IMR-90 (cell line): ENCODE measurements around the gene FGF12. TPM values are rescaled to one million over a fixed set of nuclear protein-coding genes. Genes with fewer than 3 reads are reported as not detected.

Source experiments
- ATAC-seq: fragments of 200-7000 bp; cut with Tn5 transposase; 2 replicates; pipeline ENCODE4 v1.9.1; 2020; ENCODE audit warnings: low read depth, mild to moderate bottlenecking, moderate library complexity
- BruUV-seq: library from RNA; stranded (reverse); fragments of 400-500 nt; replicated peaks from 2 replicates; lab custom pipeline; 2021; lab: Mats Ljungman, UMichigan
- CTCF ChIA-PET: fragments of 300-600 bp; formaldehyde crosslinking; extraction: SDS; loops from one replicate; lab custom pipeline; 2021; ENCODE audit warnings: antibody characterized with exemption; lab: Yijun Ruan, JAX
- POLR2A ChIA-PET: fragments of 300-600 bp; sonication (Branson Sonifier 250); formaldehyde crosslinking; loops from one replicate; lab custom pipeline; 2022; ENCODE audit warnings: antibody characterized with exemption; ENCODE audit not compliant: unreplicated experiment; lab: Charles Lee
- DNase-seq: peaks from one replicate; pipeline ENCODE4 v3.0.0; 2013
- H2AFZ ChIP-seq: replicated peaks from 2 replicates; pipeline ENCODE3; 2013; ENCODE audit warnings: low read length, mild to moderate bottlenecking; ENCODE audit not compliant: poor library complexity
- H2AK5ac ChIP-seq: 2 replicates; pipeline ENCODE4 v1.6.1; 2013; ENCODE audit warnings: low read depth, low read length, inconsistent platforms
- H2AK9ac ChIP-seq: replicated peaks from 2 replicates; pipeline ENCODE3; 2013; ENCODE audit warnings: mild to moderate bottlenecking, low read depth, low read length, moderate library complexity; ENCODE audit not compliant: poor library complexity
- H2BK120ac ChIP-seq: 2 replicates; pipeline ENCODE4 v1.6.1; 2013; ENCODE audit warnings: low read depth, low read length, inconsistent platforms
- H2BK15ac ChIP-seq: 3 replicates; pipeline ENCODE4 v1.6.1; 2013; ENCODE audit warnings: low read depth, low read length, inconsistent platforms
- H2BK20ac ChIP-seq: 2 replicates; pipeline ENCODE4 v1.6.1; 2013; ENCODE audit warnings: low read depth, mild to moderate bottlenecking, inconsistent platforms, low read length, moderate library complexity
- H2BK5ac ChIP-seq: 2 replicates; pipeline ENCODE4 v1.6.1; 2013; ENCODE audit warnings: mild to moderate bottlenecking, low read depth, low read length, inconsistent platforms; ENCODE audit not compliant: poor library complexity, severe bottlenecking
- H3K14ac ChIP-seq: replicated peaks from 2 replicates; pipeline ENCODE4 v1.6.1; 2013; ENCODE audit warnings: low read depth, low read length, inconsistent platforms
- H3K18ac ChIP-seq: 2 replicates; pipeline ENCODE4 v1.6.1; 2013; ENCODE audit warnings: low read depth, low read length, control low read depth
- H3K23ac ChIP-seq: 2 replicates; pipeline ENCODE4 v1.6.1; 2013; ENCODE audit warnings: low read depth, low read length, inconsistent platforms
- H3K27ac ChIP-seq: 2 replicates; pipeline ENCODE4 v1.5.1; 2013; ENCODE audit warnings: mild to moderate bottlenecking, control low read depth, low read length; ENCODE audit not compliant: insufficient read depth
- H3K27me3 ChIP-seq: 2 replicates; pipeline ENCODE4 v1.6.1; 2013; ENCODE audit warnings: low read length; ENCODE audit not compliant: control insufficient read depth, insufficient read depth
- H3K36me3 ChIP-seq: 2 replicates; pipeline ENCODE4 v1.6.1; 2013; ENCODE audit warnings: low read length, mixed read lengths; ENCODE audit not compliant: control insufficient read depth, insufficient read depth
- H3K4ac ChIP-seq: 2 replicates; pipeline ENCODE4 v1.6.1; 2013; ENCODE audit warnings: low read depth, low read length, inconsistent platforms
- H3K4me1 ChIP-seq: 2 replicates; pipeline ENCODE4 v1.6.1; 2013; ENCODE audit warnings: low read length, mixed read lengths; ENCODE audit not compliant: control insufficient read depth, insufficient read depth
- H3K4me2 ChIP-seq: 2 replicates; pipeline ENCODE4 v1.6.1; 2013; ENCODE audit warnings: low read depth, mild to moderate bottlenecking, control low read depth, low read length, moderate library complexity
- H3K4me3 ChIP-seq: 2 replicates; pipeline ENCODE4 v1.5.1; 2013; ENCODE audit warnings: low read depth, mild to moderate bottlenecking, control low read depth, low read length, moderate library complexity; ENCODE audit not compliant: insufficient read depth
- H3K56ac ChIP-seq: 2 replicates; pipeline ENCODE4 v1.6.1; 2013; ENCODE audit warnings: low read length, inconsistent platforms; ENCODE audit not compliant: insufficient read depth; ENCODE audit errors: extremely low read depth
- H3K79me1 ChIP-seq, 2 experiments: 2 replicates each; pipeline ENCODE4 v1.6.1; 2013; ENCODE audit warnings: low read length in 2 of 2, inconsistent platforms in 1 of 2, low read depth in 1 of 2
- H3K9ac ChIP-seq: 2 replicates; pipeline ENCODE4 v1.6.1; 2013; ENCODE audit warnings: low read depth, low read length, control low read depth
- H3K9me1 ChIP-seq: 2 replicates; pipeline ENCODE4 v1.6.1; 2013; ENCODE audit warnings: low read length, inconsistent platforms; ENCODE audit not compliant: insufficient read depth
- H3K9me3 ChIP-seq: 2 replicates; pipeline ENCODE4 v1.6.1; 2013; ENCODE audit warnings: low read length; ENCODE audit not compliant: control insufficient read depth, insufficient read depth
- H4K20me1 ChIP-seq: 2 replicates; pipeline ENCODE4 v1.6.1; 2013; ENCODE audit warnings: low read length, inconsistent platforms; ENCODE audit not compliant: insufficient read depth
- H4K5ac ChIP-seq: 2 replicates; pipeline ENCODE4 v1.6.1; 2013; ENCODE audit warnings: mild to moderate bottlenecking, low read depth, low read length, control low read depth
- H4K8ac ChIP-seq, 2 experiments: 2 replicates each; pipeline ENCODE4 v1.6.1; 2013; ENCODE audit warnings: low read depth in 2 of 2, low read length in 2 of 2, control low read depth in 1 of 2, inconsistent platforms in 1 of 2
- H4K91ac ChIP-seq: 2 replicates; pipeline ENCODE4 v1.6.1; 2013; ENCODE audit warnings: low read depth, low read length, inconsistent platforms; ENCODE audit not compliant: insufficient read depth
- BHLHE40 ChIP-seq: fragments of 150-350 bp; IDR thresholded peaks from 2 replicates; pipeline ENCODE4 v1.6.1; 2016; ENCODE audit warnings: mild to moderate bottlenecking, low read depth, low read length
- CEBPB ChIP-seq: IDR thresholded peaks from 2 replicates; pipeline ENCODE4 v1.6.1; 2012; ENCODE audit warnings: low read depth, low read length, improper control_type of control experiment
- CHD1 ChIP-seq: IDR thresholded peaks from 2 replicates; pipeline ENCODE4 v1.6.1; 2012; ENCODE audit warnings: low read depth, low read length, improper control_type of control experiment
- MAFK ChIP-seq: IDR thresholded peaks from 2 replicates; pipeline ENCODE4 v1.6.1; 2012; ENCODE audit warnings: low read depth, low read length, improper control_type of control experiment
- MAZ ChIP-seq: IDR thresholded peaks from 2 replicates; pipeline ENCODE4 v1.6.1; 2012; ENCODE audit warnings: low read depth, mild to moderate bottlenecking, low read length, improper control_type of control experiment, moderate library complexity, borderline replicate concordance
- MXI1 ChIP-seq: IDR thresholded peaks from 2 replicates; pipeline ENCODE4 v1.6.1; 2012; ENCODE audit warnings: low read depth, mild to moderate bottlenecking, low read length, moderate library complexity, borderline replicate concordance
- NFE2L2 ChIP-seq: fragments of 150-350 bp; IDR thresholded peaks from 2 replicates; pipeline ENCODE4 v1.6.1; 2016; ENCODE audit warnings: low read depth, mild to moderate bottlenecking, low read length
- POLR2A ChIP-seq: IDR thresholded peaks from 2 replicates; pipeline ENCODE4 v1.6.1; 2012; ENCODE audit warnings: mild to moderate bottlenecking, low read depth, low read length
- RAD21 ChIP-seq: IDR thresholded peaks from 2 replicates; pipeline ENCODE4 v1.6.1; 2012; ENCODE audit warnings: low read length, improper control_type of control experiment
- RCOR1 ChIP-seq: IDR thresholded peaks from 2 replicates; pipeline ENCODE4 v1.6.1; 2012; ENCODE audit warnings: mild to moderate bottlenecking, low read length, improper control_type of control experiment; ENCODE audit not compliant: insufficient replicate concordance
- RFX5 ChIP-seq: IDR thresholded peaks from 2 replicates; pipeline ENCODE4 v1.8.0; 2012; ENCODE audit warnings: low read depth, mild to moderate bottlenecking, low read length, moderate library complexity
- SMC3 ChIP-seq: fragments of 150-350 bp; IDR thresholded peaks from 2 replicates; pipeline ENCODE4 v1.6.1; 2016; ENCODE audit warnings: low read depth, mild to moderate bottlenecking, antibody characterized with exemption, low read length, moderate library complexity
- USF2 ChIP-seq: fragments of 150-350 bp; IDR thresholded peaks from 2 replicates; pipeline ENCODE4 v1.6.1; 2017; ENCODE audit warnings: mild to moderate bottlenecking, antibody characterized with exemption, low read length, low read depth
- WGBS, 2 experiments: methylation state at CpG; one replicate each; pipeline versions ENCODE4 v1.1.5 to v1.1.7; 2013; ENCODE audit warnings: missing lambda C conversion rate in 2 of 2; ENCODE audit not compliant: insufficient read length in 1 of 2; ENCODE audit errors: extremely low coverage in 2 of 2; 5-methylcytosine and 5-hydroxymethylcytosine counted together
- dilution Hi-C: fragments of 300-500 bp; cut with HindIII; formaldehyde crosslinking; loops from one replicate; pipeline ENCODE4 v1.14.3; 2018; ENCODE audit warnings: low sequenced_read_pairs; ENCODE audit not compliant: unreplicated experiment
- in situ Hi-C: fragments of 300-500 bp; cut with MboI; formaldehyde crosslinking; loops from 3 replicates; pipeline ENCODE4 v1.14.3; 2019; ENCODE audit warnings: low sequenced_read_pairs, inconsistent platforms, mixed read lengths
- intact Hi-C: fragments of 100-400 bp; cut with micrococcal nuclease; formaldehyde crosslinking; loops from 2 replicates; pipeline ENCODE4 v1.10.0; 2022
- polyA plus RNA-seq, 3 experiments: library from polyadenylated mRNA; depleted of rRNA; stranded (reverse); fragments of >200 nt; gene quantifications; 2 replicates each; pipeline ENCODE4 v1.2.3, GENCODE V29; 2012; ENCODE audit warnings: low replicate concordance in 1 of 3
- total RNA-seq: library from RNA; depleted of rRNA; stranded (reverse); fragments of >200 nt; gene quantifications from 2 replicates; pipeline ENCODE4 v1.2.3, GENCODE V29; 2012
- TF ChIP-seq, protein P1 (sequence below): fragments of 150-350 bp; IDR thresholded peaks from 2 replicates; pipeline ENCODE4 v1.6.1; 2016; ENCODE audit warnings: low read depth, mild to moderate bottlenecking, low read length, moderate library complexity, borderline replicate concordance
- TF ChIP-seq, protein P2 (sequence below): conservative IDR thresholded peaks from 2 replicates; pipeline ENCODE4 v1.5.1; 2012; ENCODE audit warnings: mild to moderate bottlenecking, low read depth, low read length, improper control_type of control experiment

FGF12 gene
- total and polyA plus RNA-seq, 2 of the 4 experiments (the other 2 are of a cell fraction) = not detected

GRCh38 chr3:192382861-192383260, 344.5 kb downstream of the FGF12 start:
- H3K9ac ChIP-seq = no peak overlapping the region
- no peak overlapping the region for H4K8ac ChIP-seq
- no peak overlapping the region for H2AK9ac ChIP-seq
- no peaks in the 10 kb centered on the region for H3K79me1 ChIP-seq
- no peak overlapping the region for H2AK5ac ChIP-seq
- DNase-seq (no peak), ATAC-seq (no peak)
- no peak overlapping the region for H2AFZ ChIP-seq
- H4K91ac ChIP-seq = no peak overlapping the region
- H3K9me3 ChIP-seq = peaks cover 2% of the 10 kb centered on the region; the same call in 1 of the 2 replicates
- no peak overlapping the region for H3K4me2 ChIP-seq
- no peak overlapping the region for H2BK20ac ChIP-seq
- no peaks in the 10 kb centered on the region for H3K9me1 ChIP-seq
- no peak overlapping the region for H4K5ac ChIP-seq
- H4K20me1 ChIP-seq = no peaks in the 10 kb centered on the region
- no peak overlapping the region for H3K14ac ChIP-seq
- no TSS peak for BruUV-seq
- H3K27me3 ChIP-seq = no peaks in the 10 kb centered on the region
- H2BK120ac ChIP-seq = no peak overlapping the region
- no peak overlapping the region for H2BK15ac ChIP-seq
- H3K4ac ChIP-seq = no peak overlapping the region
- in situ Hi-C loops = no loop called here
- ChIA-PET CTCF (no interaction called here), POLR2A (no interaction called here)
- no peaks in the 10 kb centered on the region for H3K36me3 ChIP-seq
- H2BK5ac ChIP-seq = no peak overlapping the region
- 17% methylated on average over 1 of the region's 2 CpGs; no CpG with 5 or more reads in 1 of the 2 experiments for WGBS, 2 experiments
- dilution Hi-C loops = no loop called here
- H3K27ac ChIP-seq = no peak overlapping the region
- no peak overlapping the region for H3K18ac ChIP-seq
- intact Hi-C loops = loop anchor here (10.0 kb wide), 1 partner anchor 592 kb away; no protein-coding TSS in a partner anchor
- TF ChIP-seq CEBPB = no peak
- no peak for TF ChIP-seq POLR2A
- no peak for TF ChIP-seq MXI1
- TF ChIP-seq MAFK = no peak
- no peak for TF ChIP-seq CHD1
- TF ChIP-seq BHLHE40 = no peak
- no peak for TF ChIP-seq NFE2L2
- TF ChIP-seq RAD21 = no peak
- no peak for TF ChIP-seq USF2
- TF ChIP-seq SMC3 = no peak
- TF ChIP-seq RCOR1 = no peak
- TF ChIP-seq, protein P1, sequence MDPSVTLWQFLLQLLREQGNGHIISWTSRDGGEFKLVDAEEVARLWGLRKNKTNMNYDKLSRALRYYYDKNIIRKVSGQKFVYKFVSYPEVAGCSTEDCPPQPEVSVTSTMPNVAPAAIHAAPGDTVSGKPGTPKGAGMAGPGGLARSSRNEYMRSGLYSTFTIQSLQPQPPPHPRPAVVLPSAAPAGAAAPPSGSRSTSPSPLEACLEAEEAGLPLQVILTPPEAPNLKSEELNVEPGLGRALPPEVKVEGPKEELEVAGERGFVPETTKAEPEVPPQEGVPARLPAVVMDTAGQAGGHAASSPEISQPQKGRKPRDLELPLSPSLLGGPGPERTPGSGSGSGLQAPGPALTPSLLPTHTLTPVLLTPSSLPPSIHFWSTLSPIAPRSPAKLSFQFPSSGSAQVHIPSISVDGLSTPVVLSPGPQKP = no peak
- no peak for TF ChIP-seq MAZ
- TF ChIP-seq, protein P2, sequence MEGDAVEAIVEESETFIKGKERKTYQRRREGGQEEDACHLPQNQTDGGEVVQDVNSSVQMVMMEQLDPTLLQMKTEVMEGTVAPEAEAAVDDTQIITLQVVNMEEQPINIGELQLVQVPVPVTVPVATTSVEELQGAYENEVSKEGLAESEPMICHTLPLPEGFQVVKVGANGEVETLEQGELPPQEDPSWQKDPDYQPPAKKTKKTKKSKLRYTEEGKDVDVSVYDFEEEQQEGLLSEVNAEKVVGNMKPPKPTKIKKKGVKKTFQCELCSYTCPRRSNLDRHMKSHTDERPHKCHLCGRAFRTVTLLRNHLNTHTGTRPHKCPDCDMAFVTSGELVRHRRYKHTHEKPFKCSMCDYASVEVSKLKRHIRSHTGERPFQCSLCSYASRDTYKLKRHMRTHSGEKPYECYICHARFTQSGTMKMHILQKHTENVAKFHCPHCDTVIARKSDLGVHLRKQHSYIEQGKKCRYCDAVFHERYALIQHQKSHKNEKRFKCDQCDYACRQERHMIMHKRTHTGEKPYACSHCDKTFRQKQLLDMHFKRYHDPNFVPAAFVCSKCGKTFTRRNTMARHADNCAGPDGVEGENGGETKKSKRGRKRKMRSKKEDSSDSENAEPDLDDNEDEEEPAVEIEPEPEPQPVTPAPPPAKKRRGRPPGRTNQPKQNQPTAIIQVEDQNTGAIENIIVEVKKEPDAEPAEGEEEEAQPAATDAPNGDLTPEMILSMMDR = no peak
- no peak for TF ChIP-seq RFX5
- H3K56ac ChIP-seq = no peak overlapping the region
- H3K4me3 ChIP-seq = no peak overlapping the region
- no peak overlapping the region for H3K23ac ChIP-seq
- no peaks in the 10 kb centered on the region for H3K4me1 ChIP-seq
